ENCODE data around the gene ESPL1. TPM values are rescaled to one million over a fixed set of nuclear protein-coding genes. Genes with fewer than 3 reads are reported as not detected.
"Not testable (repeated sequence)": the region's sequence is repeated elsewhere in the genome, so short reads cannot be mapped to it uniquely, and the experiment has no call there.

Gene ESPL1
- total RNA-seq, 5 donors from 2014 or later (not counting 1 experiment from before 2014, with no cell fraction given) = 1.2 to 2.5 (median 1.6) TPM

DNA sequence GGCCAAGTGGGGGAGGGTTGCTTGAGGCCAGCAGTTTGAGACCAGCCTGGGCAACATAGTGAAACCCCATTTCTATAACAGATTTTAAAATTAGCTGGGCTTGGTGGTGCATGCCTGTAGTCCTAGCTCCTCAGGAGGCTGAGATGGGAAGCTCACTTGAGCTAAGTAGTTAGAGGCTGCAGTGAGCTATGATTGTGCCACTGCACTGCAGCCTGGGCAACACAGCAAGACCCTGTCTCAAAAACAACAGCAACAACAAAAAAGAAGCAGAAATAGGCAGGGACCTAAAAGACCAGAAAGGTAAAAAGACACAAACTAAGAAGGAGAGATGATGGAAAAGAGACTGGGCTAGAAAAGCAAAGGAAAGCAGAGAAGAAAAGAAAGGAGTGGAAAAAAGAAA lies 64.2 kb downstream of the ESPL1 start:
- not testable (repeated sequence) for DNase-seq; H3K4me1 ChIP-seq (ENCODE audit: control insufficient read depth in 1 of 2, extremely low read depth in 1 of 2, insufficient read depth in 2 of 2, low read length in 2 of 2); H3K9me3 Mint-ChIP-seq; H3K36me3 Mint-ChIP-seq; H3K36me3 ChIP-seq (ENCODE audit: control insufficient read depth in 2 of 2, extremely low read depth in 1 of 2, insufficient read depth in 1 of 2, low read length in 1 of 2); ATAC-seq (replicated peaks in 1 of 4); H3K4me1 Mint-ChIP-seq; H3K9me3 ChIP-seq; H3K4me3 Mint-ChIP-seq; H3K27ac ChIP-seq (ENCODE audit: low read length); H3K27ac Mint-ChIP-seq; H3K4me3 ChIP-seq (ENCODE audit: control insufficient read depth in 1 of 2, extremely low read depth in 1 of 2, low read length in 1 of 2)
- POLR2A ChIA-PET = interaction anchor here (0.5 to 0.6 kb wide), 2 partner anchors 118 to 143 kb away, joined by 5 to 10 read pairs; no protein-coding TSS in a partner anchor
- H3K27me3 Mint-ChIP-seq = peaks cover 33 to 47% of the 10 kb centered on the region in 2 donors
- CTCF ChIA-PET = interaction anchor here in 1 of 2 donors (0.6 kb wide), 1 partner anchor 16 kb away, joined by 13 read pairs; no protein-coding TSS in a partner anchor
- peaks cover 0 to 75% of the 10 kb centered on the region in 2 experiments for H3K27me3 ChIP-seq (replicated peaks in 1 of 2; ENCODE audit: control insufficient read depth in 2 of 2, extremely low read depth in 1 of 2, insufficient read depth in 2 of 2, low read length in 1 of 2)

DNA sequence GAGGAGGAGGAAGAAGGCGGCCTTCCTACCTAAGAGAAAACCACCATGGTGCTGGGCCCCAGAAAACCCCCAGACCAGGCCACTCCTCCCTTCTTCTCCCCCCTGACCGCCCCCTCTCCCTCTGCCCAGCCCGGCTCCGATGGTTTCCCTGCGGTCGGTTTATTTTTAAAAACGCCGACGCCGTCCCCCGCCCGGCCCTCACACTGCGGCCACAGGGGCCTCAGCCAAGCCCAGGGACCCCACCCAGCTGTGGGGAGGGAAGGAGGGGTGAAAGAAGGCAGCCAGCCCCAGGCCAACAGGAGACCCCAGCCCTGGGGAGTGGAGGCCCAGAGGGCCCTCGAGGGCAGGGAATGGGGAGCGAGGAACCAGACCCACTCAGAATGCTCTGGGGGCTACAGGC lies 64.6 kb downstream of the ESPL1 start:
- Mint-ChIP-seq H3K27me3 (peaks cover 36 to 47% of the 10 kb centered on the region in 2 donors), H3K36me3 (no peaks in the 10 kb centered on the region), H3K27ac (no peak overlapping the region), H3K4me1 (peaks cover 2 to 5% (median 2%) of the 10 kb centered on the region in 3 donors), H3K4me3 (no peak overlapping the region), H3K9me3 (no peaks in the 10 kb centered on the region)
- POLR2A ChIA-PET = interaction anchor here in 1 of 2 donors (0.6 kb wide), 1 partner anchor 143 kb away, joined by 10 read pairs; no protein-coding TSS in a partner anchor
- ATAC-seq (replicated peaks in 1 of 4) (no peak), DNase-seq (no peak)
- Histone ChIP-seq H3K27me3 (replicated peaks in 1 of 2; ENCODE audit: control insufficient read depth in 2 of 2, extremely low read depth in 1 of 2, insufficient read depth in 2 of 2, low read length in 1 of 2) (peaks cover 0 to 79% of the 10 kb centered on the region in 2 experiments), H3K27ac (ENCODE audit: low read length) (no peak overlapping the region), H3K36me3 (ENCODE audit: control insufficient read depth in 2 of 2, extremely low read depth in 1 of 2, insufficient read depth in 1 of 2, low read length in 1 of 2) (no peaks in the 10 kb centered on the region), H3K4me1 (ENCODE audit: control insufficient read depth in 1 of 2, extremely low read depth in 1 of 2, insufficient read depth in 2 of 2, low read length in 2 of 2) (peaks cover 0 to 4% of the 10 kb centered on the region in 2 experiments), H3K9me3 (no peaks in the 10 kb centered on the region), H3K4me3 (ENCODE audit: control insufficient read depth in 1 of 2, extremely low read depth in 1 of 2, low read length in 1 of 2) (no peak overlapping the region)
- CTCF ChIA-PET = interaction anchor here in 1 of 2 donors (0.8 kb wide), 1 partner anchor 12 kb away, joined by 3 read pairs; the partner anchor contains the start of gene AAAS
- 82% methylated on average over 8 of the region's 15 CpGs for WGBS (ENCODE audit: insufficient coverage)

DNA sequence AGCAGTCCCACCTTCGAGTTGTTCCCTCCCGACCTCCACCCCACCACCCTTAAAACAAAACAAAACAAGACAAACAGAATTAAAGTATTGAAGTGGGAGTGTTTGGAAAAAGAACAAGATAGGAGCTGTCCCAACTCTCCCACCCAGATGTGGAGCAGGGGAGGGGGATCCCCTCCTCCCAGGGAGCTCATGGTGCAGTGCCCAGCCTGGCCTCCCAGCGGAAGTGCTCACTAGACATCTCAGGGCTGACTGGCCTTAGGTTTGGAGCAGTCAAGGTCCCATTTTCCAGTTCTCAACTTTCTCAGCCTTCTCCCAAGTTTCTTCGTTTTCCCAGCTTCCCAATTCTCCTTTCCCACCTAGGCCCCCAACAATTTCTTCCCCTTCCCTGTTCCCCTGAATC lies 65.2 kb downstream of the ESPL1 start:
- Mint-ChIP-seq H3K27ac (no peak overlapping the region), H3K36me3 (no peaks in the 10 kb centered on the region)
- POLR2A ChIA-PET = interaction anchor here in 1 of 2 donors (0.7 kb wide), 1 partner anchor 114 kb away, joined by 7 read pairs; no protein-coding TSS in a partner anchor

DNA sequence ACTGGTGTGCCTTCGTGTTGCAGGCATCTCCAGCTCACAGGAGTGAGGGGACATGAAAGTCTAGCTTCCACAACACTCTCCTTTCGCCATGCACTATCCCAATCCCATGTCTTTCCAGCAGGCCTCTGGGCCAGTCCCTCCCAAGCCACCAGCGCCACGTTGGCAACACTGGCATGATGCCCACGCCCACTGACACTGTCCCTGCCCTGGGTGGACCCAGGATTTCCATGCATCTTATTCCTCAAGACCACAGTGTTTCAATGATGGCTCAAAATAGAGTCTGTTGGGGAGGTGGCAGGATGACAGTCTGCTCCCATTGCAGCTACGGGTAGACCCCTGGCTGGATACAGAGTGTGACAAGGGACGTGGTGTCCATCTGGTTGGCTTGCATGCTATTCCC lies 65.7 kb downstream of the ESPL1 start:
- Histone ChIP-seq H3K9me3 (no peaks in the 10 kb centered on the region), H3K4me3 (ENCODE audit: control insufficient read depth in 1 of 2, extremely low read depth in 1 of 2, low read length in 1 of 2) (no peak overlapping the region), H3K36me3 (ENCODE audit: control insufficient read depth in 2 of 2, extremely low read depth in 1 of 2, insufficient read depth in 1 of 2, low read length in 1 of 2) (no peaks in the 10 kb centered on the region), H3K27ac (ENCODE audit: low read length) (no peak overlapping the region), H3K4me1 (ENCODE audit: control insufficient read depth in 1 of 2, extremely low read depth in 1 of 2, insufficient read depth in 2 of 2, low read length in 2 of 2) (peaks cover 5 to 7% of the 10 kb centered on the region in 2 experiments), H3K27me3 (replicated peaks in 1 of 2; ENCODE audit: control insufficient read depth in 2 of 2, extremely low read depth in 1 of 2, insufficient read depth in 2 of 2, low read length in 1 of 2) (peaks cover 0 to 80% of the 10 kb centered on the region in 2 experiments)
- ATAC-seq (replicated peaks in 1 of 4) (no peak), DNase-seq (no peak)
- H3K9me3 Mint-ChIP-seq = no peaks in the 10 kb centered on the region
- peaks cover 44 to 54% of the 10 kb centered on the region in 2 donors for H3K27me3 Mint-ChIP-seq
- 53% methylated on average over 6 of the region's 7 CpGs for WGBS (ENCODE audit: insufficient coverage)
- peaks cover 3 to 8% (median 7%) of the 10 kb centered on the region in 3 donors for H3K4me1 Mint-ChIP-seq
- CTCF ChIA-PET = interaction anchor here in 1 of 2 donors (0.8 kb wide), 1 partner anchor 13 kb away, joined by 3 read pairs; the partner anchor contains the start of gene AAAS
- no peak overlapping the region for H3K27ac Mint-ChIP-seq
- H3K36me3 Mint-ChIP-seq = no peaks in the 10 kb centered on the region
- no peak overlapping the region for H3K4me3 Mint-ChIP-seq
- POLR2A ChIA-PET = interaction anchor here in 1 of 2 donors (0.7 kb wide), 1 partner anchor 114 kb away, joined by 7 read pairs; no protein-coding TSS in a partner anchor

More for the DNA sequence above, 65.2 kb downstream of the ESPL1 start:
- ATAC-seq (replicated peaks in 1 of 4) (no peak), DNase-seq (no peak)
- Mint-ChIP-seq H3K4me1 (peaks cover 3 to 8% (median 6%) of the 10 kb centered on the region in 3 donors), H3K9me3 (no peaks in the 10 kb centered on the region), H3K4me3 (no peak overlapping the region), H3K27me3 (peaks cover 42 to 51% of the 10 kb centered on the region in 2 donors)
- H3K27me3 ChIP-seq (replicated peaks in 1 of 2; ENCODE audit: control insufficient read depth in 2 of 2, extremely low read depth in 1 of 2, insufficient read depth in 2 of 2, low read length in 1 of 2) = peaks cover 0 to 79% of the 10 kb centered on the region in 2 experiments
- H3K4me1 ChIP-seq (ENCODE audit: control insufficient read depth in 1 of 2, extremely low read depth in 1 of 2, insufficient read depth in 2 of 2, low read length in 2 of 2) = peaks cover 4 to 7% of the 10 kb centered on the region in 2 experiments
- H3K27ac ChIP-seq (ENCODE audit: low read length) = no peak overlapping the region
- no peak overlapping the region for H3K4me3 ChIP-seq (ENCODE audit: control insufficient read depth in 1 of 2, extremely low read depth in 1 of 2, low read length in 1 of 2)
- no peaks in the 10 kb centered on the region for H3K9me3 ChIP-seq
- WGBS (ENCODE audit: insufficient coverage) = 53% methylated on average over 2 of the region's 4 CpGs
- CTCF ChIA-PET = interaction anchor here in 1 of 2 donors (0.8 kb wide), 1 partner anchor 12 kb away, joined by 3 read pairs; the partner anchor contains the start of gene AAAS
- H3K36me3 ChIP-seq (ENCODE audit: control insufficient read depth in 2 of 2, extremely low read depth in 1 of 2, insufficient read depth in 1 of 2, low read length in 1 of 2) = no peaks in the 10 kb centered on the region

DNA sequence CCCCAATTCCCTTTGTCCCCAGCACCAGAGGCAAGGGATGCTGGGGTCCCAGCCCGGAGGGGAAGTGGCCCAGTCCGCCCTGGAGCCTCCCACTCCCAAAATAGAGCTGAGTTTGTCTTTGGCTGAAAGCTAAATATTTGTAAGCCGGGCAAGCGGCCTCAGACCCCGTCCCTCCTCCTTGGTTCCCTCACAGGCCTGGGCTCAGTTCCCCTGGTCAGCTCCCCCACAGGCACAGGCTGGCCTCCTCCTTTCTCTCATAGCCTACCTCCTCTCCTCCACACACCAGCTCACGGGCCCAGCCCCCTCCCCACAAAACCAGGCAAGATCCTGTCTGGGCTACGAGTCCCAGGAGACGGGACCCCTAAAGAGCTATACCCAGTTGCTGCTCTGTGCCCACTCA lies 66.7 kb downstream of the ESPL1 start:
- ChIA-PET POLR2A (no interaction called here), CTCF (interaction anchor here (0.6 to 1.6 kb wide), 3 partner anchors 10 to 14 kb away, joined by 4 to 5 read pairs (median 4); no protein-coding TSS in a partner anchor)
- Mint-ChIP-seq H3K9me3 (no peaks in the 10 kb centered on the region), H3K27me3 (peaks cover 44 to 54% of the 10 kb centered on the region in 2 donors), H3K36me3 (no peaks in the 10 kb centered on the region), H3K4me1 (peaks cover 3 to 8% (median 7%) of the 10 kb centered on the region in 3 donors), H3K4me3 (no peak overlapping the region), H3K27ac (no peak overlapping the region)
- Histone ChIP-seq H3K27ac (ENCODE audit: low read length) (no peak overlapping the region), H3K9me3 (no peaks in the 10 kb centered on the region), H3K36me3 (ENCODE audit: control insufficient read depth in 2 of 2, extremely low read depth in 1 of 2, insufficient read depth in 1 of 2, low read length in 1 of 2) (no peaks in the 10 kb centered on the region), H3K4me1 (ENCODE audit: control insufficient read depth in 1 of 2, extremely low read depth in 1 of 2, insufficient read depth in 2 of 2, low read length in 2 of 2) (peaks cover 5 to 7% of the 10 kb centered on the region in 2 experiments), H3K4me3 (ENCODE audit: control insufficient read depth in 1 of 2, extremely low read depth in 1 of 2, low read length in 1 of 2) (no peak overlapping the region), H3K27me3 (replicated peaks in 1 of 2; ENCODE audit: control insufficient read depth in 2 of 2, extremely low read depth in 1 of 2, insufficient read depth in 2 of 2, low read length in 1 of 2) (peaks cover 0 to 80% of the 10 kb centered on the region in 2 experiments)
- 89% methylated on average over 6 of the region's 8 CpGs for WGBS (ENCODE audit: insufficient coverage)
- DNase-seq = no peak
- ATAC-seq (replicated peaks in 1 of 4) = no peak

DNA sequence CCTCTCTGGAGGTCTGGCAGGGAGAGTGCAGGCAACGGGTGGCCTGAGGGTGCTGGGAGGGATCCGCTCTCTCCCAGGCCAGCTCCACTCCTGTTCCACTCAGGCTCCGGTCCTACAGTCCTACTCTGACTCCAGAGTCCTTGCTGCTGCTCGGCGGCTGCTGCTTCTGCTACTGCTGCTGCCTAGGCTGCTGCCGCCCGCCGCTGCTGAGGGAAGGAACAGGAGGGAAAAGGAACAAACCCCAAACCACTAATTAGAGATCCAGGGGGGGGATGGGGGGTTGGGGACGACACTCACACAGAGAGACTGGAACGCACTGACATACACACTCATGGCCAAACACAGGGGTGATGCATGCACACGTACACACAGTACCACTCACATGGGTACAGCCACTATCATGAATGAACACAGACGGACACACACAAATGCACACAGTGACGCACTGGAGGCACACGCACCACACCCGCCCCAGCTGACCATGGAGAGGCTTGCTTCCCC lies 68.1 kb downstream of the ESPL1 start, which contains the start of gene SP7:
SP7 (minus strand) TSS at position 174 of the 501 bp plus-strand sequence. CDS start 708 bp downstream, outside the sequence.
- peaks cover 44 to 51% of the 10 kb centered on the region in 2 donors for H3K27me3 Mint-ChIP-seq
- no CpG with 5 or more reads among the region's 15 CpGs for WGBS (ENCODE audit: insufficient coverage)
- Histone ChIP-seq H3K4me1 (ENCODE audit: control insufficient read depth in 1 of 2, extremely low read depth in 1 of 2, insufficient read depth in 2 of 2, low read length in 2 of 2) (peaks cover 5 to 7% of the 10 kb centered on the region in 2 experiments), H3K27me3 (replicated peaks in 1 of 2; ENCODE audit: control insufficient read depth in 2 of 2, extremely low read depth in 1 of 2, insufficient read depth in 2 of 2, low read length in 1 of 2) (peaks cover 0 to 73% of the 10 kb centered on the region in 2 experiments), H3K36me3 (ENCODE audit: control insufficient read depth in 2 of 2, extremely low read depth in 1 of 2, insufficient read depth in 1 of 2, low read length in 1 of 2) (no peaks in the 10 kb centered on the region), H3K4me3 (ENCODE audit: control insufficient read depth in 1 of 2, extremely low read depth in 1 of 2, low read length in 1 of 2) (no peak within 1 kb of the TSS), H3K27ac (ENCODE audit: low read length) (no peak within 1 kb of the TSS), H3K9me3 (no peaks in the 10 kb centered on the region)
- H3K4me1 Mint-ChIP-seq = peaks cover 3 to 8% (median 7%) of the 10 kb centered on the region in 3 donors
- H3K4me3 Mint-ChIP-seq = no peak within 1 kb of the TSS
- DNase-seq (no peak), ATAC-seq (replicated peaks in 1 of 4) (no peak)
- ChIA-PET CTCF (interaction anchor here (0.8 to 1.6 kb wide), 3 partner anchors 8 to 11 kb away, joined by 4 to 5 read pairs (median 4); no protein-coding TSS in a partner anchor), POLR2A (no interaction called here)
- no peaks in the 10 kb centered on the region for H3K9me3 Mint-ChIP-seq
- no peaks in the 10 kb centered on the region for H3K36me3 Mint-ChIP-seq
- H3K27ac Mint-ChIP-seq = no peak within 1 kb of the TSS

All from T-cell (primary cell).